Esophagus muscularis mucosa (tissue), 4 donors: ENCODE measurements around the gene UPK1B.

Experiments used
- EP300 ChIP-seq: sonication (generic); formaldehyde crosslinking; IDR thresholded peaks from one replicate; pipeline ENCODE4 v1.6.1; 2017; ENCODE audit warnings: antibody characterized with exemption
- POLR2A ChIP-seq: fragments of 450-650 bp; IDR thresholded peaks from one replicate; pipeline ENCODE4 v1.6.1; 2017; ENCODE audit warnings: antibody characterized with exemption, moderate library complexity, mild to moderate bottlenecking, low read depth
- POLR2AphosphoS5 ChIP-seq, 2 donors: sonication (generic); formaldehyde crosslinking; IDR thresholded peaks; one replicate each; pipeline ENCODE4 v1.6.1; 2017; ENCODE audit warnings: antibody characterized with exemption in 2 of 2
- TF ChIP-seq, protein P1 (sequence below), 3 experiments: fragments of 200-600 bp in 2 of 3; fragments of 450-650 bp in 1 of 3; sonication (generic) in 2 of 3; IDR thresholded peaks; one replicate each; pipeline ENCODE4 v1.5.1; 2017 to 2019; ENCODE audit warnings: antibody characterized with exemption in 3 of 3, mild to moderate bottlenecking in 2 of 3, moderate library complexity in 1 of 3

DNA sequence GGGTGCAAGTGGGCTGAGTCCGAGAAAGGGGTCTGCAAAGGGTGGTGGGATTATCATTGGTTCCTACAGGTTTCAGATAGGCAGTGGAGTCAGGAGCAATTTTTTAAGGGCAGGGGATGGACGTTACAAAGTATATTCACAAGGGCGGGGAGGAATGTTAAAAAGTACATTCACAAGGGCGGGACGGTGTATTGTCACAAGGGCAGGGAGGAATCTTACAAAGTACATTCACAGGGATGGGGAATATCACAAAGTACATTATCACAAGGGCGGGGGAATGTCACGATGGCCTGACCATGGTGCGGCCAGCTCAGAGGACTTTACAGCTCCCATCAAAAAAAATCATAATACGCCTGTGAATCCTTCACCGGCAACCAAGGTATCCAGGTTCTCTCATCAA lies 48.1 kb upstream of the UPK1B start:
- TF ChIP-seq, protein P1, sequence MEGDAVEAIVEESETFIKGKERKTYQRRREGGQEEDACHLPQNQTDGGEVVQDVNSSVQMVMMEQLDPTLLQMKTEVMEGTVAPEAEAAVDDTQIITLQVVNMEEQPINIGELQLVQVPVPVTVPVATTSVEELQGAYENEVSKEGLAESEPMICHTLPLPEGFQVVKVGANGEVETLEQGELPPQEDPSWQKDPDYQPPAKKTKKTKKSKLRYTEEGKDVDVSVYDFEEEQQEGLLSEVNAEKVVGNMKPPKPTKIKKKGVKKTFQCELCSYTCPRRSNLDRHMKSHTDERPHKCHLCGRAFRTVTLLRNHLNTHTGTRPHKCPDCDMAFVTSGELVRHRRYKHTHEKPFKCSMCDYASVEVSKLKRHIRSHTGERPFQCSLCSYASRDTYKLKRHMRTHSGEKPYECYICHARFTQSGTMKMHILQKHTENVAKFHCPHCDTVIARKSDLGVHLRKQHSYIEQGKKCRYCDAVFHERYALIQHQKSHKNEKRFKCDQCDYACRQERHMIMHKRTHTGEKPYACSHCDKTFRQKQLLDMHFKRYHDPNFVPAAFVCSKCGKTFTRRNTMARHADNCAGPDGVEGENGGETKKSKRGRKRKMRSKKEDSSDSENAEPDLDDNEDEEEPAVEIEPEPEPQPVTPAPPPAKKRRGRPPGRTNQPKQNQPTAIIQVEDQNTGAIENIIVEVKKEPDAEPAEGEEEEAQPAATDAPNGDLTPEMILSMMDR (IDR thresholded peaks at IDR 0.05) = no peak
- TF ChIP-seq POLR2A (no peak), EP300 (no peak), POLR2AphosphoS5 (IDR thresholded peaks at IDR 0.05) (no peak)
